Measurements from ENCODE around the gene DNER.

DNER gene

DNA sequence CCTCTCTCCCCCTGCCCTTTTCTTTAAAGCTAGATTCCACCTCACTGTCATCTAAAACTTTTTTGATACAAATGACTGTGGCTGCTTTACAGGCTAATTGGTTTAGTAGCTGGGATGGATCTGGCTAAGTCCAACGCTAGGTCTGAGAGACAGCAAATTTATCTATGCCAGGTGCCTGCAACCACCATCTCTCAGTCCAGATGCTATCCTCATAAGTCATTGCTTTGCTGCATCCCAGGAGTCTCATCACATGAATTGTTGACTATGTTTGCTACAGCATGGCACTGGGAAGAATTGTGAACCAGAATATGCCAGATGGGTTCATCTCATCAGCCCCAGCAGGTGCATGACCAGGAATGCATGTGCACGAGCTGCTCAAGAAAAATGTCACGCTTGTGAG lies 343.3 kb downstream of the DNER start:
- Histone ChIP-seq H3K4me3 (ENCODE audit: low read depth, low read length) (no peak overlapping the region), H3K36me3 (no peaks in the 10 kb centered on the region), H3K4me1 (no peaks in the 10 kb centered on the region), H3K9me3 (no peaks in the 10 kb centered on the region), H3K27me3 (no peaks in the 10 kb centered on the region)
- TF ChIP-seq, protein P1, sequence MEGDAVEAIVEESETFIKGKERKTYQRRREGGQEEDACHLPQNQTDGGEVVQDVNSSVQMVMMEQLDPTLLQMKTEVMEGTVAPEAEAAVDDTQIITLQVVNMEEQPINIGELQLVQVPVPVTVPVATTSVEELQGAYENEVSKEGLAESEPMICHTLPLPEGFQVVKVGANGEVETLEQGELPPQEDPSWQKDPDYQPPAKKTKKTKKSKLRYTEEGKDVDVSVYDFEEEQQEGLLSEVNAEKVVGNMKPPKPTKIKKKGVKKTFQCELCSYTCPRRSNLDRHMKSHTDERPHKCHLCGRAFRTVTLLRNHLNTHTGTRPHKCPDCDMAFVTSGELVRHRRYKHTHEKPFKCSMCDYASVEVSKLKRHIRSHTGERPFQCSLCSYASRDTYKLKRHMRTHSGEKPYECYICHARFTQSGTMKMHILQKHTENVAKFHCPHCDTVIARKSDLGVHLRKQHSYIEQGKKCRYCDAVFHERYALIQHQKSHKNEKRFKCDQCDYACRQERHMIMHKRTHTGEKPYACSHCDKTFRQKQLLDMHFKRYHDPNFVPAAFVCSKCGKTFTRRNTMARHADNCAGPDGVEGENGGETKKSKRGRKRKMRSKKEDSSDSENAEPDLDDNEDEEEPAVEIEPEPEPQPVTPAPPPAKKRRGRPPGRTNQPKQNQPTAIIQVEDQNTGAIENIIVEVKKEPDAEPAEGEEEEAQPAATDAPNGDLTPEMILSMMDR (IDR thresholded peaks at IDR 0.05; ENCODE audit: low read depth, low read length) = no peak
- no peak for DNase-seq

DNA sequence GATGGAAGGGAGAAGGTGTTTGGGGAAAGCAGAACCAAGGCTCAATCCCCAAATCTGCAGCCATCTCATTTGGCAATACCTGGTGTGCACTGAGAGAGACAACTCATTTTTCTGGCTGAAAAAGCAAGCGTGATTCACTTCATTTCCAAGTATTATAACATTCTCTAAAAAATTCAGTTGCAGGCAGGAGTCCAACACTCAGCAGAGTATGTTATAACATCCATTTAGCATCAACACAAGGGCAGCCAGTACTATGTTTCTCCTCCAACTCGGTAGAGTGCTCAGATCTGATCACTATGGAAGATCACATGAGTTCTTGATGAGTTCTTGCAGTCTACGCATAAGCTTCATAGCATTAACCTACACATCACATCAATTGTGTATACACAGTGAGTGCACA lies 343.8 kb downstream of the DNER start:
- TF ChIP-seq, protein P1 (IDR thresholded peaks at IDR 0.05; ENCODE audit: low read depth, low read length) = no peak
- Histone ChIP-seq H3K4me3 (ENCODE audit: low read depth, low read length) (no peak overlapping the region), H3K9me3 (no peaks in the 10 kb centered on the region), H3K4me1 (no peaks in the 10 kb centered on the region), H3K36me3 (no peaks in the 10 kb centered on the region), H3K27me3 (no peaks in the 10 kb centered on the region)
- DNase-seq = no peak

DNA sequence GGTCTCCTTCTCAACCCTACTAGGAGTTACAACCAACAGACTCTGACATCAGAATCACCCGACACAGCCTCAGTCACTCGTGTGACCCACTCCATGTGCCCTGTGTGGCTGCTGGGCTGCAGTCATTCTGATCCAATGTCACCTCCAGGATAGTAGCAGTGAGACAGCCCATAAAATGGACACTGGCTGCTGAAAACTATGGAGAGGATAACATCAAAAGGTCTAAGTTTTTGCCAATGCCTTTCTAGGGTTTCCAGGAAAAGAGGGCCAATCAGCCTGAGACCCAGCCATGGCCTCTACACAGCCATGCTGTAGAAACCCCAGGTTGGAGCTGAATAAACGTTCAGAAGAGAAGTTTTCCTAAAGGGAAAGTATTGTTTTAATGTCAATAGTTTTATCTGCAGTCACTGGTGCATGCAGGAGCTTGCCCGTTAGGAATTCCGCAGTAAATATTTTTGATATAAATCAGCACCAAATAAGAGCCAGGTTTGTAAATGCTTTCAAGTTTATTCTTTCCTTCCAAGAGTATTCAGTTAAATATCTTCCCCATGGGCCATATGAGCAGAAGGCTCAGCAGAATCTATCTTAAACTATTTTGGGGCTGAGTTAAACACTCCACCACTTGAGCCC lies 351.1 kb downstream of the DNER start:
- Histone ChIP-seq H3K36me3 (no peaks in the 10 kb centered on the region), H3K4me3 (ENCODE audit: low read depth, low read length) (no peak overlapping the region), H3K27me3 (no peaks in the 10 kb centered on the region), H3K9me3 (no peaks in the 10 kb centered on the region), H3K4me1 (no peaks in the 10 kb centered on the region)
- TF ChIP-seq, protein P1 (IDR thresholded peaks at IDR 0.05; ENCODE audit: low read depth, low read length) = no peak
- DNase-seq = no peak

DNA sequence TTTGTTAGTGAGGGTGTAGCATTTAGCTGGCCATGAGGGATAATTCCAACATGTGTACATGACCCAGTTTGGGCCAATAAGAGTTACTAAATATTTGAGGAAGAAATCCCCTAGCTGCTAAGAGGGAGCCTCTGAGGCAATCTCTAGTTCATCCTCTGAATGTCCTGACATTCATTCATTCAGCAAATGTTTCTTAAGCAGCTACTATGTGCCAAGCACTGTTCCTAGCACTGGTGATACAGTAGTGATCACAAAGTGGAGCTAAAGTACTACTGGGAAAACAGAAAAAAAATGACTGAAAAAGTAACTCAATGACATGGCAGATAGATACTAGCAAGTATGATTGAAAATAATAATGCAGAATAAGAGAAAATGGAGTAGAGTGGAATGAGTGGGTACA lies 363.5 kb downstream of the DNER start:
- no peak for DNase-seq
- Histone ChIP-seq H3K4me3 (ENCODE audit: low read depth, low read length) (no peak overlapping the region), H3K9me3 (no peaks in the 10 kb centered on the region; the same call in 1 of the 2 replicates), H3K27me3 (no peaks in the 10 kb centered on the region), H3K4me1 (no peaks in the 10 kb centered on the region), H3K36me3 (no peaks in the 10 kb centered on the region)
- TF ChIP-seq, protein P1 (IDR thresholded peaks at IDR 0.05; ENCODE audit: low read depth, low read length) = no peak

DNA sequence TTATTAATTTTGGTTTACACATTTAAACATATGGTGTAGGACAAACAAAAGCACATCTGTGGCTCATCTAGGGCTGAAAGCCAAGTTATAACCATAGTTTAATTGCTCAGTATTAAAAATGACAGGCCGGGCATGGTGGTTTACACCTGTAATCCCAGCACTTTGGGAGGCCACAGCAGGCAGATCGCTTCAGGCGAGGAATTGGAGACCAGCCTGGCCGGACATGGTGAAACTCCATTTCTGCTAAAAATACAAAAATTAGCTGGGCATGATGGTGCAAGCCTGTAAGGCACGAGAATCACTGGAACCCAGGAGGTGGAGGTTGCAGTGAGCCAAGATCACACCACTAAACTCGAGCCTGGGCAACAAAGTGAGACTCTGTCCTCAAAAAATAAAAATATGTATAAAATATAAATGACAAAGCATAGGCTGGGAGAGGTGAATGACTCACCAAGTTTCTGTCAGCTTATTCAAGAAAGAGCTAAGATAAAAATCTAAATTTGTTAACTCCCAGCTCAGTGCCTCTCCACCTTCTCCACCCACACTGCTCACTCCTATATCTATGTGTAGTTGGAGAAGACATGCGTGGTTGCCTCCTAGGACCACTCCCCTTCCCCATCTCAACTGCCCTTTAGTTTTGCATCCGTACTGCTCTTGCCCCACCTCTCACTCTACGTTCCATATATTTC lies 364.1 kb downstream of the DNER start:
- no peak for DNase-seq
- Histone ChIP-seq H3K27me3 (no peaks in the 10 kb centered on the region), H3K4me3 (ENCODE audit: low read depth, low read length) (no peak overlapping the region), H3K36me3 (no peaks in the 10 kb centered on the region), H3K9me3 (no peaks in the 10 kb centered on the region; the same call in 1 of the 2 replicates), H3K4me1 (no peaks in the 10 kb centered on the region)
- TF ChIP-seq, protein P1 (IDR thresholded peaks at IDR 0.05; ENCODE audit: low read depth, low read length) = no peak

DNA sequence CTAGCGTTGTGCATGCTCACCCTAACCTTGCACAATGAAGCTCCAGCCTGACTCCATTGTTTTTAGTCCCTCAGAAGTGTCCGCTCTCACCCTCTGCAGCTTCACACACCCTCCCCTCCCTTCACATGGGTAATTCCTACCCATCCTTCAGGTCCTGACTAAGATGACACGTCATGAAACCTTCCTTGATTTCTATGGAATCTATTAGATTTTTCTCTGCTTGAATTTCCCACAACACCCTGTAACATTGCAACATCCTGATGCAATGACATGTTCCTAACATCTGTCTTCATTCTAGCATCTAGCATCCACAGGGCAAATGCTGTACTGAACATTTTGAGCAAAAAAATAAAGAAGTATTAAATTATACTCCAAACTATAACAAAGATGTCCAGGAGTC lies 366.2 kb downstream of the DNER start:
- Histone ChIP-seq H3K4me1 (no peaks in the 10 kb centered on the region), H3K27me3 (no peaks in the 10 kb centered on the region), H3K4me3 (ENCODE audit: low read depth, low read length) (no peak overlapping the region), H3K9me3 (no peaks in the 10 kb centered on the region; the same call in 1 of the 2 replicates), H3K36me3 (no peaks in the 10 kb centered on the region)
- DNase-seq = no peak
- TF ChIP-seq, protein P1 (IDR thresholded peaks at IDR 0.05; ENCODE audit: low read depth, low read length) = no peak
